GM19328 (cell line): ENCODE data around the gene WNT8B.

Source experiments
- ATAC-seq: cut with Tn5 transposase; IDR thresholded peaks from one replicate; pipeline ENCODE4 v1.9.1; 2021; ENCODE audit warnings: mild to moderate bottlenecking, moderate library complexity; ENCODE audit not compliant: unreplicated experiment

The WNT8B gene

DNA sequence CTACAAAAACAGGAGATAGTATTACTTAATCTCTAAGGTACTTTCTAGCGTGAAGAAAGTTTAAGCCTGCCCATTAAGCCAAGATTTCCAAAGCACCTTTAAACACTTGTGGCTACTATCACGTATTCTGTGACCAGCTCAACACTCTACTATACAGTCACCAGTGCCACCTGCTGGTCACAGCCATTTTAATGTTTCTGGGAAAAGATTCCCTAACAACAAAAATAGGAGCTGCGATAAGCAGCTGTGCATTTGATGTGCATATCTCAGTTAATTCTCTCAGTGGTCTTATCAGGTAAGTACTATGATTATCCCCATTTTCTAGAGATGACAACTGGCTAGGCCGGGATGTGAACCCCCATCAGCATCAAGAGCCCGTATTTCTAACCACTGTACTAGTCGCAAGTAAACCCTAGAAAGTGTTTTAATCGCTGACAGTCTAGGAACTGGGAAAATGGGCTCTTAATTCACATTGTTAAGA lies 56.0 kb downstream of the WNT8B start:
- ATAC-seq: no peak

DNA sequence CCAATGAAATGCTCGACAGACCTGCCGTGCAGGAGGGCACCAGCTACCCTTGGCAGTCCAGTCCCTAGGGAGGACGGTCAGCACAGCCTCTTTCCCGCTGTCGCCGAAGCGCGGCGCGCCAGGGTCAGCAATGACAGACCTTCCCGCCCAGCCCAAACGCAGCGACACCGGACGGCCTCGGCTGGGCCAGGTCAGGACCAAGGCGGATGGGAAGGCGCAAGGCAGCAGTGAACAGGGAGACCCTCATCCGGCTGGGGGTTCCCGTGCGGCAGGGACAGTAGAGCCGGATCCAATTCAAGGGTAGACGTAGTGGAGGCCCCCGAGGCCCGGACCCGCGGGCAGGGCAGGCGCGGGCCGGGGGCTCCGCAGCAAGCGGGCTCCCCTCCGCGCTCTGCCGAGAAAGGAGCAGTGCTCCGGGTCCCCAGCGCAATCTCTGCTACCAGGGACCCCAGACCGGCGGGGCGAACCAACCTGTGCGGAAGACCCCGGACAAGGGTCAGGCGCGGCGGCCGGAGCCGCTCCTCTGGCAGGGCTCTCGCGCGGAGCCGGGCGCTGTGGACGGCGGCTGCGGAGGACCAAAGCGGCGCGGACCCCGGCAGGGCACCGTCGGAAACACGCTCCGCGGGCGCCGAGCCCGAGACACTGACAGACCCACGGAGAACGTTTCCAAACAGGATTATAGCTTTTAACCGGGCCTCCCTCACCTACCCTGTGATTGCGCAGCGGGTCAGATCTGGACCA lies 56.7 kb downstream of the WNT8B start, which contains the start of gene SEC31B:
TSS of gene SEC31B (minus strand) at position 551 of the 741 bp plus-strand sequence. CDS start 2,909 bp downstream, outside the sequence.
- ATAC-seq: no peak

DNA sequence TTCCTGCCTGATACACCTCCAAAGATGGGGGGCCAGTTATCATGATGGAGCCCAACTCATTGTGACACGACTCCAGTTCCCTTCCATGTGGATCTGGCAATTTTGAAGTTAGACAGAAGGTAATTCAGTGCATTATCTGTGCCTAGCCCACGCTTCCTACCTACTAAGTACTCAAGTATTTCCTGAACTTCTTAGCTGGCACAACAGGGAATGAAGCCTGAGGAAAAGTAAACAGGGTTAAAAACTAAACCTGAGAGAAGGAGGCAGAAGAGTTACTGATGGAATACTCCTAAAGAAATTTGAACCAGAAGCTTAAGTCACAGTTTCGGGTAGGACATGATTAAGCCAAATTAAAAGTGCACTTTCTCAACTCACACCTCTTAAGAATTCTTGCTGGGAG lies 58.0 kb downstream of the WNT8B start:
- no peak for ATAC-seq

DNA sequence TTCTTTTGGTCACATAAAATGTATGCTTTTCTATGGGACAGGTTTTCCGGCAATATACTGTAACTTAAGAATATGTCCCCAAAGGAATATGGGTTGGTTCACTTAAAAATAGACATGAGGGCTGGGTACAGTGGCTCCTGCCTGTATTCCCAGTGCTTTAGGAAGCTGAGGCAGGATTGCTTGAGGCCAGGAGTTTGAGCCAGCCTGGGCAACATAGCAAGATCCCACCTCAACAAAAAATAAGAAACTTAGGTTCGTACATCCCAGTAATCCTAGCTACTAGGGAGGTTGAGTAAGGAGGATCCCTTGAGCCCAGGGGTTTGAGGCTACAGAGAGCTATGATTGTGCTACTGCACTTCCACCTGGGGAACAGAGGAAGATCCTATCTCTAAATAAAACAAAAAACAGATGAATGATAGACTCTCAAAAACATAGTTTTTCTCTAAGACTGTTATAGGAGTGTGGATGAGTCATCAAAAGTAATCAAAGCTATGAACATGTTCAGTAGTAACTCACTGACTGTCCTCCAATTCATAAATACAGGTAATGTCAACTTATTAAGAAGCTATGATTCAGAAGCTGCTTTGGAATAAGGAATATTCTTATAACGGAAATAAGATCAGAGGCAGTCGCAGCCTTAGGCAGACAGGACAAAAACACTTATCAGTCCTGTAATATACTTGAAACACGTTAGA lies 59.4 kb downstream of the WNT8B start:
- ATAC-seq: no peak

DNA sequence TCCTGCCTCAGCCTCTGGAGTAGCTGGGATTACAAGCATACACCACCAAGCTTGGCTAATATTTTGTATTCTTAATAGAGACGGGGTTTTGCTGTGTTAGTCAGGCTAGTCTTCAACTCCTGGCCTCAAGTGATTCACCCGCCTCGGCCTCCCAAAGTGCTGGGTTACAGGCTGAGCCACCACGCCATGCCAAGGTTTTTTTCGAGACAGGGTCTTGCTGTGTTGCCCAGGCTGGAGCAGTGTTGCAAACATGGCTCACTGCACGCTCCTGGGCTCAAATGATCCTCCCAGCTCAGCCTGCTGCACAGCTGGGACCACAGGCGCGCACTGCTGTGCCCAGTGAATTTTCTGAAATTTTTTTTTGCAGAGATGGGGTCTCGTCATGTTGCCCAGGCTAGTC lies 60.1 kb downstream of the WNT8B start:
- no peak for ATAC-seq

DNA sequence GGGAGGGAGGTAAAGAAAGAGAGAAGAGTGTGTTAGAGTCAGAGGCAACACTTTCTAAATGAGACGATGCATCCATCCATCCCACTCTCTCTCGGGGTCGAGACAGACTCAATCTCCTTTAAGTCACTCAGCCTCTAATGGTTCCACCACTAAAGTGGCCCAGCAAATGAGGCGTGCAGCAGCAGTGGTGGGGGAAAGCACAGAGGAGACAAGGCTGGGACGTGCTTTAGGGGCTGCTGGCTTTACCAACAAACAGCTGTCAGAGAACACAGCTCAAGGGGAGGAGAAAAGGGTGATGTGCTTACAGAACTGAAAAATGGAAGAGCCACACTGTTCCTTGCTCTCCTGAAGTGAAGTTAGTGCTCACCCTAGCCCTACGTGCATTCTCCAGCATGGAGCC lies 61.4 kb downstream of the WNT8B start:
- no peak for ATAC-seq

DNA sequence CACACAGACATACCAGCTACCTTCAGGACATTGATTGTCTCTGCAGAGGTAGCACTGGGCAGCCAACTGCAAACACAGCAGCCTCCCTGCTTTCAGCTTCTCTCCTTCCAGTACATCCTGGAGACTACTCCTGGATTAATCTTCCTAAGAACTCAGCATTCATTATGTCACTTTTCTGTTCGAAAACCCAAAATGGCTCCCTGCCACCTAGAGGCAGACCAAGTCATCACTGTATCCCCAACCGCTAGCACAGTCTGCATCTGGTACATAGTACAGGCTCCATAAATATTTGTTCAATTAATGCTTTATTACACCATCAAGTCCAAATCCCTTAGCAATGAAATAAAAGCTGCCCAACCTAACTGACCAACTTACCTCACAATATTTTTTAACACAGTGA lies 61.8 kb downstream of the WNT8B start:
- no peak for ATAC-seq

DNA sequence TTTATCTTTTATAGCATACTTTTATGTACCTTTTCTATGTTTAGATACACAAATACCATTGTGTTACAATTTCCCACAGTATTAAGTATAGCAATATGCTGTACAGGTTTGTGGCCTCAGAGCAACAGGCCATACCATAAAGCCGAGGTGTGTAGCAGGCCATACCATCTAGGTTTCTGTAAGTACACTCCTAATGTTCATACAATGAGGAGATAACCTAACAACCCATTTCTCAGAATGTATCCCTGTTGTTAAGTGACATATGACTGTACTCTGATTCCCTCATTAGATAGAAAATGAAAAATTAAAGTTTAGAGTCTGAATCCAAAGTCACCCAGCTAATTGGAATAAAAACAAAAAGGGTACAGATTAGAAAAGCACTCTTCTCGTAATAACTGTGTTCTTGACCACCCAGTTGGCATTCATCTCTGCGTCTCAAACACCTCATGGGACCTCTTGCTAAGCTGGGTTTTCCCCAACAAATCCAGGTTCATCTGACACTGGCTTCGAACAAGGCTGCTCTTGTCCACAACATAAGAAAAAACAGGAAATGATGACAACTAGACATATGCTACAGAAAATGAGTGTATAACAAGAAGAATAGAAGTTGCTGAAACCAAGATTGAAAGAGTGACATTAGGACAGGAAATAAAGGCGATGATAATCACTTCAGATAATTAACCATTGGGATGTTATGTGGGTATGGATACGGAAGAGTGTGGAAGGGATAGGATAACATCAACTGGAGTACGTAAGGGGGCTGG lies 65.5 kb downstream of the WNT8B start:
- ATAC-seq: no peak

DNA sequence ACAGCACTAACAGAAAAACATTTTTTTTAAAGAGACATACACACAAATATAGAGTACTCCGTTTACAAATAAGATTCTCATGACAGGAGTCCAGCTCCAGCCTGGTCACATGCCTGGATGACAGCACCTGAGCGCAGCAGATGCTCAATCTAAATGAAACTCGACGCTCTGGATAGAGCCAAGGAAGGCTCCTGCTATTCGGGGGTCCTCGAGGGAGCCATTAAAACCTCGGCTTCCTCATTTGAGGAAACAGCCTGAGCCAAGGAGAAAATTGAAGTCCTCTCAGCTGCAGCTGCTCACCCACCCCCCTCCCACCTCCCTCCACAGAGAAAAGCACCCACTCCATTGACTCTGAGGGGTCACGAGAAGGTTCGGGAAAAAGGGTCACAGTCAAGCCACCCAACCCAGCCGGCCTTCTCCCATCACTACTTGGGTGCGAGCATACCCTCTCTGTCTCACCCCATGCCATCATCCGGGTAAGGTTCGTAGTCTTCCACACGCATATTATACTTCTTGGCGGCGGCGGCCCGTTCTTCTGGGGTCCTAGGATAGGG lies 66.2 kb downstream of the WNT8B start:
- no peak for ATAC-seq

DNA sequence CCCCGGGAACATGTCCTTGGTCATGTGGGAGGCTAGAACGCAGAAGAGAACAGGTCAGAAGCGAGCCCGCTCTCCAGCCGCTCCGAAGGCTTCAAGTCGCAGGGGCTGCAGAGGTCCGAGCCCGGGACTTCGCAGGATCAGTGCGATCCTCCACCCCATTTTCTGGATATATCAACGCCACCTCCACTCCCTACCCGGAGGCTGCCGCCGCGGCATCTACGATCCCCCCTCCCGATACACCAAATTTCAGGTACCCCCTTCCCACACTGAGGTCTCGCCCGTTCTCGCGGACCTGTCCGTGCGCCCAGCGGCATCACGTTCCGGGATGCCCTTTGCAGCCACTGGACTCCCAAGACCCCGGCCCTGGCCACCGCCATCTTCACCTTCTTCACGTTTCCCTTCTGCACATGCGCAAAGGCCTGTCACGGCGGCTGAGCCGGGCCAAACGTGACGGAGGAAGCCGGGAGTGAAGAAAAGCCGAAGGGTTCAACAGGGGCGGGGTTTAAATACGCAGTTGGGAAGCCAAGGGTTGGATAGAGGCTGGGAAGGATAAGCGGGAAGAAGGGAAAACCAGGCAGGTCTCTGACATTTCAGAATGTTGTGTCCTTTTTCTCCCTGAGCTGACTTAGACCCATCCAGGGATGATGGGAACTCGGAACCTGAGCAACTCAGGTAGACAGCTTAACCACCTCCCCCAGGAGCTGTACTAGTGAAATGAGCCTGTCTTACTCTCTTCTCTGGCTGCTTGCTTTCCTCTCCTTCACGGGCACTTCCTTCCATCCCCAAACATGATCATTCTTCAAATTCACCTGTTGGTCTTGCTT lies 66.9 kb downstream of the WNT8B start, which contains the start of gene NDUFB8:
TSS of gene NDUFB8 (minus strand) at position 397 of the 824 bp plus-strand sequence. CDS start at position 377, 20 bp downstream.
- peak; percentile 74 for ATAC-seq

DNA sequence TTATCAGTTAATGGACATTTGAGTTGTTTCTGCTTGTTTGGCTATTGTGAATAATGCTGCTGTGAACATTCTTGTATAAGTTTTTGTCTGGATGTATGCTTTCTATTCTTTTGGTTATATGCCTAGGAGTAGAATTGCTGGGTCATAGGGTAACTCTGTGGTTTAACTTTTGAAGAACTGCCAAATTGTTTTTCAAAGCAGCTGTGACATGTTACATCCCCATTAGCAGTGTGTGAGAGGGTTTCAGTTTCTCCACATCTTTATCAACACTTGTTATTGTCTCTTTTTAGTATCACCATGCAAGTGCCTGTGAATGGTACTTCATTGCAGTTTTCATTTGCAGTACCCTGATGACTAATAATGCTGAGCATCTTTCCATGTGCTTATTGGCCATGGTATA lies 69.0 kb downstream of the WNT8B start:
- no peak for ATAC-seq
